ENCODE measurements around the gene RGR. TPM values are rescaled to one million over a fixed set of nuclear protein-coding genes. Genes with fewer than 3 reads are reported as not detected.

The RGR gene
- total RNA-seq, 2 donors from 2014 or later = not detected

GRCh38 chr10:84233940-84234339 is 10.9 kb upstream of the RGR start:
- H3K4me3 ChIP-seq = no peak overlapping the region
- TF ChIP-seq POLR2A (IDR thresholded peaks at IDR 0.05) (no peak), CTCF (IDR thresholded peaks at IDR 0.05) (no peak)
- DNase-seq (no peak), ATAC-seq (no peak)
- no peaks in the 10 kb centered on the region for H3K36me3 ChIP-seq (replicated peaks in 1 of 2; ENCODE audit: insufficient read depth in 1 of 2, low read depth in 2 of 2)
- intact Hi-C loops (cut with DNase I) = no loop called here
- H3K27me3 ChIP-seq = peaks cover 0 to 6% of the 10 kb centered on the region in 2 donors
- no peaks in the 10 kb centered on the region for H3K9me3 ChIP-seq
- WGBS, 2 donors = 68 to 75% methylated on average over 2 to 4 of the region's 4 CpGs
- H3K4me1 ChIP-seq = no peaks in the 10 kb centered on the region
- H3K27ac ChIP-seq = no peak overlapping the region

GRCh38 chr10:84234479-84234878 is 10.4 kb upstream of the RGR start:
- no peak overlapping the region for H3K27ac ChIP-seq
- intact Hi-C loops (cut with DNase I) = no loop called here
- DNase-seq = no peak
- no peaks in the 10 kb centered on the region for H3K9me3 ChIP-seq
- no peak for TF ChIP-seq CTCF (IDR thresholded peaks at IDR 0.05)
- no peak for TF ChIP-seq POLR2A (IDR thresholded peaks at IDR 0.05)
- no peaks in the 10 kb centered on the region for H3K36me3 ChIP-seq (replicated peaks in 1 of 2; ENCODE audit: insufficient read depth in 1 of 2, low read depth in 2 of 2)
- H3K4me1 ChIP-seq = no peaks in the 10 kb centered on the region
- peaks cover 0 to 6% of the 10 kb centered on the region in 2 donors for H3K27me3 ChIP-seq
- 63 to 89% methylated on average over 4 of the region's 4 CpGs for WGBS, 2 donors
- no peak overlapping the region for H3K4me3 ChIP-seq
- no peak for ATAC-seq

- no peaks in the 10 kb centered on the region for H3K4me1 ChIP-seq
- H3K27me3 ChIP-seq = peaks cover 0 to 6% of the 10 kb centered on the region in 2 donors
- no peak for TF ChIP-seq POLR2A (IDR thresholded peaks at IDR 0.05)
- TF ChIP-seq CTCF (IDR thresholded peaks at IDR 0.05) = no peak
- DNase-seq (no peak), ATAC-seq (no peak)
- no peaks in the 10 kb centered on the region for H3K9me3 ChIP-seq
- intact Hi-C loops (cut with DNase I) = no loop called here
- WGBS, 2 donors = 53 to 64% methylated on average over 4 of the region's 4 CpGs
- H3K36me3 ChIP-seq (replicated peaks in 1 of 2; ENCODE audit: insufficient read depth in 1 of 2, low read depth in 2 of 2) = no peaks in the 10 kb centered on the region
- H3K4me3 ChIP-seq = no peak overlapping the region
- no peak overlapping the region for H3K27ac ChIP-seq
Observed at GRCh38 chr10:84235096-84235495, 9.8 kb upstream of the RGR start.

- intact Hi-C loops (cut with DNase I) = no loop called here
- no peaks in the 10 kb centered on the region for H3K4me1 ChIP-seq
- no peaks in the 10 kb centered on the region for H3K36me3 ChIP-seq (replicated peaks in 1 of 2; ENCODE audit: insufficient read depth in 1 of 2, low read depth in 2 of 2)
- H3K27ac ChIP-seq = no peak overlapping the region
- H3K27me3 ChIP-seq = peaks cover 0 to 6% of the 10 kb centered on the region in 2 donors
- DNase-seq (no peak), ATAC-seq (no peak)
- WGBS, 2 donors = 75 to 84% methylated on average over 5 to 6 of the region's 6 CpGs
- H3K4me3 ChIP-seq = no peak overlapping the region
- H3K9me3 ChIP-seq = no peaks in the 10 kb centered on the region
- TF ChIP-seq CTCF (IDR thresholded peaks at IDR 0.05) (no peak), POLR2A (IDR thresholded peaks at IDR 0.05) (no peak)
Observed at GRCh38 chr10:84236807-84237198, 8.1 kb upstream of the RGR start.

GRCh38 chr10:84237199-84238051 is 7.4 kb upstream of the RGR start:
- intact Hi-C loops (cut with DNase I) = no loop called here
- Histone ChIP-seq H3K9me3 (no peaks in the 10 kb centered on the region), H3K4me3 (no peak overlapping the region), H3K27me3 (peaks cover 0 to 6% of the 10 kb centered on the region in 2 donors), H3K27ac (no peak overlapping the region), H3K4me1 (no peaks in the 10 kb centered on the region), H3K36me3 (replicated peaks in 1 of 2; ENCODE audit: insufficient read depth in 1 of 2, low read depth in 2 of 2) (no peaks in the 10 kb centered on the region)
- no peak for DNase-seq
- WGBS, 2 donors = 45 to 94% methylated on average over 12 to 51 of the region's 52 CpGs
- TF ChIP-seq CTCF (IDR thresholded peaks at IDR 0.05) (no peak), POLR2A (IDR thresholded peaks at IDR 0.05) (no peak)
- ATAC-seq = no peak

Data from body of pancreas (tissue), 4 donors.